NCI-H2196 (cell line): ENCODE measurements around the gene SLC39A8.

Experiments
- DNase-seq: peaks from one replicate; lab custom pipeline; 2025; ENCODE audit not compliant: unreplicated experiment; lab: John Stamatoyannopoulos, UW

Gene SLC39A8

GRCh38 chr4:102234243-102234838 is 110.9 kb downstream of the SLC39A8 start:
- DNase-seq = no peak

- no peak for DNase-seq
These were observed 115.1 kb downstream of the SLC39A8 start for GRCh38 chr4:102230194-102230593.

DNA sequence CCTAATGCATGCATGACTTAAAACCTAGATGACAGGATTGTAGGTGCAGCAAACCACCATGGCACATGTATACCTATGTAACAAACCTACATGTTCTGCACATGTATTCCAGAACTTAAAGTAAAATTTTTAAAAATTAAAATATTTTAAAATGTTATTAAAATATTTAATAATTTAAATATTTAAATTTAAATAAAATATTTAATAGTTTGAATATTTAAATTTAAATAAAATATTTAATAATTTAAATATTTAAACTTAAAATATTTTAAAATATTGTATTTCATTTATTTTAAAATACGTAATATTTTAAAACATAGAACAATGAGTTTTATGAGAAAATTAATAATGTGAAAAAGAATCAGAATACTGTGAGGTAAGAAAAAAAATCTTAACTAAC is 117.9 kb downstream of the SLC39A8 start:
- no peak for DNase-seq

GRCh38 chr4:102223461-102223860 is 121.8 kb downstream of the SLC39A8 start:
- DNase-seq = no peak

- DNase-seq = no peak
These were observed 122.4 kb downstream of the SLC39A8 start for GRCh38 chr4:102222838-102223409.

GRCh38 chr4:102219129-102219528 is 126.2 kb downstream of the SLC39A8 start:
- no peak for DNase-seq

DNA sequence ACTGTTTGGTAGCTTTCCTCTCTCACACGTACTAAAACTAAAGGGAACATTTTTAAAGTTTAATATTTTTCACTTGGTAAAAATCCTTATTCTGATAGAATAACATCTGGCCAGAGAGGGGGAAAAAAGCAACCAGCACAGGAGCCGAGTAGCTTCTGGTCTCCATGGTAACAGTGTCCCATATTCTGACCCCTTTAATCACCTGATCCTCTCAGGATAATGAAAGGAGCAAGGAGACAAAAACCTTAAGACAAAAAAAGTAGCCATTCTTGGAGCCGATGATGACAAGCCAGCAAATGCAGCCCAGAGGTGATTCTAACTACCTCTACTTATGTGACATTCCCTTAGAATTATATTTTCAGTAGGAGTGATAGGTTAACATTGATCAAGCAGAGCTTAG is 126.6 kb downstream of the SLC39A8 start:
- no peak for DNase-seq

DNA sequence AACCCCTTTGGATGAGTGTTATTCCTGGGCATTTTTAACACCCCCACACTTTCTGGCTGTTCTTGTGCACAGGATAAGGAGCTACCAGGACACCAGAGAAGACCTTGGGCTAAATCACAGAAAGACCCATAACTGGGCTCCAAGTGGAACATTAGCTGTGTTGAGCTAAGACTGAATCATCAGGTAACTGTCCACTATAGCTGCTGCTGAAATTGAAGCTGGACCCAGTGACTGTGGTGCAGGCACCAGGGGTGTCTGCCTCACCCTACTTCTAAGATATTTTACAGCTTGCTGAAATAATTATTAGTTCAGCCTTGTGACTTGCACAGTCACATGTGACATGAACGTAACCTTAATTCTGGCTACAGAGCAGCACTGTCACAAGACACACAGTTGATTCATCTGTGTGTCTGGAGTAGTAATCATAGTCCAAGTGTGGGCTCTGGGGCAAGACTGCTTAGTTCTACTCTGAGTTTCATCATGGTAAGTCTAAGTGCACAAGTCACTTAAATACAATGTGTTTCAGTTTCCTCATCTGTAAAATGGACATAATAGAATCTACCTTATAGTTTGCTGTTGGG is 127.4 kb downstream of the SLC39A8 start:
- DNase-seq = no peak

DNA sequence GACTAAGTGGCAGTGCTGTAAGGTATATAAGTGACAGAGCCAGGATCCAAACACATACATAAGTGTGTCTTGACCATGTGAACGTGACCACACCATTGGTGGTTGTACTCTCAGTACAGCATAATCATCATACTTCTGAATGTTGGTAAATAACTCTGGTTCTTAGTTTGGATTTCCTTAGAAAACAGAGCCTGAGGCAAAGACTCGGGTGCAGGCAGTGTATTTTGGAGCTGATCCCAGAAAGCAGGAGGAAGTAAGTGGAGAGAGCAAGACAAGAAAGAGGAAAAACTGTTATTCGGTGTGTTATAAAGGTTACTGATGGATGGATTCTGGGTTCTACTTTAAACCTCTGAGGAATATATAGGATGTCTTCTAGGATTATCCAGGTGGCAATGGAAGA is 127.9 kb downstream of the SLC39A8 start:
- no peak for DNase-seq

- no peak for DNase-seq
These were observed 128.6 kb downstream of the SLC39A8 start for GRCh38 chr4:102216666-102217065.

GRCh38 chr4:102213031-102213430 is 132.3 kb downstream of the SLC39A8 start:
- no peak for DNase-seq
